HG02852 (cell line): ENCODE results near the gene GSX2.

ENCODE experiments used
- ATAC-seq: cut with Tn5 transposase; IDR thresholded peaks from one replicate; pipeline ENCODE4 v1.9.1; 2021; ENCODE audit warnings: mild to moderate bottlenecking, moderate library complexity; ENCODE audit not compliant: unreplicated experiment

GSX2 gene

GRCh38 chr4:54076673-54077072 is 23.3 kb upstream of the GSX2 start:
- no peak for ATAC-seq

GRCh38 chr4:54077812-54078211 is 22.2 kb upstream of the GSX2 start:
- ATAC-seq: no peak

- ATAC-seq: no peak
Observed at GRCh38 chr4:54082168-54082567, 17.8 kb upstream of the GSX2 start.

GRCh38 chr4:54085284-54085683 is 14.7 kb upstream of the GSX2 start:
- ATAC-seq: no peak

GRCh38 chr4:54089875-54090274 is 10.1 kb upstream of the GSX2 start:
- ATAC-seq: no peak

- no peak for ATAC-seq
Observed at GRCh38 chr4:54090404-54090803, 9.6 kb upstream of the GSX2 start.

- ATAC-seq: peak; percentile 53
Observed at GRCh38 chr4:54090804-54091623, 8.9 kb upstream of the GSX2 start.

- ATAC-seq: peak; percentile 89
Observed at GRCh38 chr4:54091637-54092404, 8.1 kb upstream of the GSX2 start.

GRCh38 chr4:54092405-54093323 is 7.3 kb upstream of the GSX2 start:
- ATAC-seq: no peak

GRCh38 chr4:54093324-54094240 is 6.4 kb upstream of the GSX2 start:
- ATAC-seq: no peak

- ATAC-seq: no peak
Observed at GRCh38 chr4:54094451-54094850, 5.5 kb upstream of the GSX2 start.

GRCh38 chr4:54095110-54095825 is 4.7 kb upstream of the GSX2 start:
- ATAC-seq: no peak

- no peak for ATAC-seq
Observed at GRCh38 chr4:54096295-54096962, 3.5 kb upstream of the GSX2 start.

GRCh38 chr4:54097152-54097551 is 2.8 kb upstream of the GSX2 start:
- no peak for ATAC-seq

- ATAC-seq: no peak
Observed at GRCh38 chr4:54098375-54098774, 1.6 kb upstream of the GSX2 start.

- ATAC-seq: no peak
Observed at GRCh38 chr4:54099287-54099747, 646 bp upstream of the GSX2 start.

GRCh38 chr4:54100595-54101189 is 729 bp downstream of the GSX2 start:
- no peak for ATAC-seq
